IMR-90 (cell line): ENCODE results near the gene SYNGR3. TPM values are rescaled to one million over a fixed set of nuclear protein-coding genes. Genes with fewer than 3 reads are reported as not detected.

Experiments used
- ATAC-seq: fragments of 200-7000 bp; cut with Tn5 transposase; 2 replicates; pipeline ENCODE4 v1.9.1; 2020; ENCODE audit warnings: low read depth, mild to moderate bottlenecking, moderate library complexity
- BruUV-seq: library from RNA; stranded (reverse); fragments of 400-500 nt; replicated peaks from 2 replicates; lab custom pipeline; 2021; lab: Mats Ljungman, UMichigan
- CTCF ChIA-PET: fragments of 300-600 bp; formaldehyde crosslinking; extraction: SDS; loops from one replicate; lab custom pipeline; 2021; ENCODE audit warnings: antibody characterized with exemption; lab: Yijun Ruan, JAX
- POLR2A ChIA-PET: fragments of 300-600 bp; sonication (Branson Sonifier 250); formaldehyde crosslinking; loops from one replicate; lab custom pipeline; 2022; ENCODE audit warnings: antibody characterized with exemption; ENCODE audit not compliant: unreplicated experiment; lab: Charles Lee
- DNase-seq: peaks from one replicate; pipeline ENCODE4 v3.0.0; 2013
- H2AFZ ChIP-seq: replicated peaks from 2 replicates; pipeline ENCODE3; 2013; ENCODE audit warnings: low read length, mild to moderate bottlenecking; ENCODE audit not compliant: poor library complexity
- H2AK5ac ChIP-seq: 2 replicates; pipeline ENCODE4 v1.6.1; 2013; ENCODE audit warnings: low read depth, low read length, inconsistent platforms
- H2AK9ac ChIP-seq: replicated peaks from 2 replicates; pipeline ENCODE3; 2013; ENCODE audit warnings: mild to moderate bottlenecking, low read depth, low read length, moderate library complexity; ENCODE audit not compliant: poor library complexity
- H2BK120ac ChIP-seq: 2 replicates; pipeline ENCODE4 v1.6.1; 2013; ENCODE audit warnings: low read depth, low read length, inconsistent platforms
- H2BK15ac ChIP-seq: 3 replicates; pipeline ENCODE4 v1.6.1; 2013; ENCODE audit warnings: low read depth, low read length, inconsistent platforms
- H2BK20ac ChIP-seq: 2 replicates; pipeline ENCODE4 v1.6.1; 2013; ENCODE audit warnings: low read depth, mild to moderate bottlenecking, inconsistent platforms, low read length, moderate library complexity
- H2BK5ac ChIP-seq: 2 replicates; pipeline ENCODE4 v1.6.1; 2013; ENCODE audit warnings: mild to moderate bottlenecking, low read depth, low read length, inconsistent platforms; ENCODE audit not compliant: poor library complexity, severe bottlenecking
- H3K14ac ChIP-seq: replicated peaks from 2 replicates; pipeline ENCODE4 v1.6.1; 2013; ENCODE audit warnings: low read depth, low read length, inconsistent platforms
- H3K18ac ChIP-seq: 2 replicates; pipeline ENCODE4 v1.6.1; 2013; ENCODE audit warnings: low read depth, low read length, control low read depth
- H3K23ac ChIP-seq: 2 replicates; pipeline ENCODE4 v1.6.1; 2013; ENCODE audit warnings: low read depth, low read length, inconsistent platforms
- H3K27ac ChIP-seq: 2 replicates; pipeline ENCODE4 v1.5.1; 2013; ENCODE audit warnings: mild to moderate bottlenecking, control low read depth, low read length; ENCODE audit not compliant: insufficient read depth
- H3K27me3 ChIP-seq: 2 replicates; pipeline ENCODE4 v1.6.1; 2013; ENCODE audit warnings: low read length; ENCODE audit not compliant: control insufficient read depth, insufficient read depth
- H3K36me3 ChIP-seq: 2 replicates; pipeline ENCODE4 v1.6.1; 2013; ENCODE audit warnings: low read length, mixed read lengths; ENCODE audit not compliant: control insufficient read depth, insufficient read depth
- H3K4ac ChIP-seq: 2 replicates; pipeline ENCODE4 v1.6.1; 2013; ENCODE audit warnings: low read depth, low read length, inconsistent platforms
- H3K4me1 ChIP-seq: 2 replicates; pipeline ENCODE4 v1.6.1; 2013; ENCODE audit warnings: low read length, mixed read lengths; ENCODE audit not compliant: control insufficient read depth, insufficient read depth
- H3K4me2 ChIP-seq: 2 replicates; pipeline ENCODE4 v1.6.1; 2013; ENCODE audit warnings: low read depth, mild to moderate bottlenecking, control low read depth, low read length, moderate library complexity
- H3K4me3 ChIP-seq: 2 replicates; pipeline ENCODE4 v1.5.1; 2013; ENCODE audit warnings: low read depth, mild to moderate bottlenecking, control low read depth, low read length, moderate library complexity; ENCODE audit not compliant: insufficient read depth
- H3K56ac ChIP-seq: 2 replicates; pipeline ENCODE4 v1.6.1; 2013; ENCODE audit warnings: low read length, inconsistent platforms; ENCODE audit not compliant: insufficient read depth; ENCODE audit errors: extremely low read depth
- H3K79me1 ChIP-seq, 2 experiments: 2 replicates each; pipeline ENCODE4 v1.6.1; 2013; ENCODE audit warnings: low read length in 2 of 2, inconsistent platforms in 1 of 2, low read depth in 1 of 2
- H3K9ac ChIP-seq: 2 replicates; pipeline ENCODE4 v1.6.1; 2013; ENCODE audit warnings: low read depth, low read length, control low read depth
- H3K9me1 ChIP-seq: 2 replicates; pipeline ENCODE4 v1.6.1; 2013; ENCODE audit warnings: low read length, inconsistent platforms; ENCODE audit not compliant: insufficient read depth
- H3K9me3 ChIP-seq: 2 replicates; pipeline ENCODE4 v1.6.1; 2013; ENCODE audit warnings: low read length; ENCODE audit not compliant: control insufficient read depth, insufficient read depth
- H4K20me1 ChIP-seq: 2 replicates; pipeline ENCODE4 v1.6.1; 2013; ENCODE audit warnings: low read length, inconsistent platforms; ENCODE audit not compliant: insufficient read depth
- H4K5ac ChIP-seq: 2 replicates; pipeline ENCODE4 v1.6.1; 2013; ENCODE audit warnings: mild to moderate bottlenecking, low read depth, low read length, control low read depth
- H4K8ac ChIP-seq, 2 experiments: 2 replicates each; pipeline ENCODE4 v1.6.1; 2013; ENCODE audit warnings: low read depth in 2 of 2, low read length in 2 of 2, control low read depth in 1 of 2, inconsistent platforms in 1 of 2
- H4K91ac ChIP-seq: 2 replicates; pipeline ENCODE4 v1.6.1; 2013; ENCODE audit warnings: low read depth, low read length, inconsistent platforms; ENCODE audit not compliant: insufficient read depth
- BHLHE40 ChIP-seq: fragments of 150-350 bp; IDR thresholded peaks from 2 replicates; pipeline ENCODE4 v1.6.1; 2016; ENCODE audit warnings: mild to moderate bottlenecking, low read depth, low read length
- CEBPB ChIP-seq: IDR thresholded peaks from 2 replicates; pipeline ENCODE4 v1.6.1; 2012; ENCODE audit warnings: low read depth, low read length, improper control_type of control experiment
- CHD1 ChIP-seq: IDR thresholded peaks from 2 replicates; pipeline ENCODE4 v1.6.1; 2012; ENCODE audit warnings: low read depth, low read length, improper control_type of control experiment
- ELK1 ChIP-seq: fragments of 150-350 bp; IDR thresholded peaks from 2 replicates; pipeline ENCODE4 v1.6.1; 2016; ENCODE audit warnings: low read depth, mild to moderate bottlenecking, low read length, moderate library complexity, borderline replicate concordance
- FOS ChIP-seq: fragments of 150-350 bp; IDR thresholded peaks from 2 replicates; pipeline ENCODE4 v1.6.1; 2016; ENCODE audit warnings: low read depth, low read length
- MAFK ChIP-seq: IDR thresholded peaks from 2 replicates; pipeline ENCODE4 v1.6.1; 2012; ENCODE audit warnings: low read depth, low read length, improper control_type of control experiment
- MAZ ChIP-seq: IDR thresholded peaks from 2 replicates; pipeline ENCODE4 v1.6.1; 2012; ENCODE audit warnings: low read depth, mild to moderate bottlenecking, low read length, improper control_type of control experiment, moderate library complexity, borderline replicate concordance
- MXI1 ChIP-seq: IDR thresholded peaks from 2 replicates; pipeline ENCODE4 v1.6.1; 2012; ENCODE audit warnings: low read depth, mild to moderate bottlenecking, low read length, moderate library complexity, borderline replicate concordance
- NFE2L2 ChIP-seq: fragments of 150-350 bp; IDR thresholded peaks from 2 replicates; pipeline ENCODE4 v1.6.1; 2016; ENCODE audit warnings: low read depth, mild to moderate bottlenecking, low read length
- POLR2A ChIP-seq: IDR thresholded peaks from 2 replicates; pipeline ENCODE4 v1.6.1; 2012; ENCODE audit warnings: mild to moderate bottlenecking, low read depth, low read length
- RAD21 ChIP-seq: IDR thresholded peaks from 2 replicates; pipeline ENCODE4 v1.6.1; 2012; ENCODE audit warnings: low read length, improper control_type of control experiment
- RCOR1 ChIP-seq: IDR thresholded peaks from 2 replicates; pipeline ENCODE4 v1.6.1; 2012; ENCODE audit warnings: mild to moderate bottlenecking, low read length, improper control_type of control experiment; ENCODE audit not compliant: insufficient replicate concordance
- RFX5 ChIP-seq: IDR thresholded peaks from 2 replicates; pipeline ENCODE4 v1.8.0; 2012; ENCODE audit warnings: low read depth, mild to moderate bottlenecking, low read length, moderate library complexity
- SMC3 ChIP-seq: fragments of 150-350 bp; IDR thresholded peaks from 2 replicates; pipeline ENCODE4 v1.6.1; 2016; ENCODE audit warnings: low read depth, mild to moderate bottlenecking, antibody characterized with exemption, low read length, moderate library complexity
- USF2 ChIP-seq: fragments of 150-350 bp; IDR thresholded peaks from 2 replicates; pipeline ENCODE4 v1.6.1; 2017; ENCODE audit warnings: mild to moderate bottlenecking, antibody characterized with exemption, low read length, low read depth
- WGBS, 2 experiments: methylation state at CpG; one replicate each; pipeline versions ENCODE4 v1.1.5 to v1.1.7; 2013; ENCODE audit warnings: missing lambda C conversion rate in 2 of 2; ENCODE audit not compliant: insufficient read length in 1 of 2; ENCODE audit errors: extremely low coverage in 2 of 2; 5-methylcytosine and 5-hydroxymethylcytosine counted together
- dilution Hi-C: fragments of 300-500 bp; cut with HindIII; formaldehyde crosslinking; loops from one replicate; pipeline ENCODE4 v1.14.3; 2018; ENCODE audit warnings: low sequenced_read_pairs; ENCODE audit not compliant: unreplicated experiment
- in situ Hi-C: fragments of 300-500 bp; cut with MboI; formaldehyde crosslinking; loops from 3 replicates; pipeline ENCODE4 v1.14.3; 2019; ENCODE audit warnings: low sequenced_read_pairs, inconsistent platforms, mixed read lengths
- intact Hi-C: fragments of 100-400 bp; cut with micrococcal nuclease; formaldehyde crosslinking; loops from 2 replicates; pipeline ENCODE4 v1.10.0; 2022
- polyA plus RNA-seq, 3 experiments: library from polyadenylated mRNA; depleted of rRNA; stranded (reverse); fragments of >200 nt; gene quantifications; 2 replicates each; pipeline ENCODE4 v1.2.3, GENCODE V29; 2012; ENCODE audit warnings: low replicate concordance in 1 of 3
- total RNA-seq: library from RNA; depleted of rRNA; stranded (reverse); fragments of >200 nt; gene quantifications from 2 replicates; pipeline ENCODE4 v1.2.3, GENCODE V29; 2012
- TF ChIP-seq, protein P1 (sequence below): conservative IDR thresholded peaks from 2 replicates; pipeline ENCODE4 v1.5.1; 2012; ENCODE audit warnings: mild to moderate bottlenecking, low read depth, low read length, improper control_type of control experiment

SYNGR3 gene
- total and polyA plus RNA-seq, 2 of the 4 experiments (the other 2 are of a cell fraction): 1.8 to 5.8 TPM

- POLR2A ChIA-PET: no interaction called here
- H3K36me3 ChIP-seq: peaks cover 27% of the 10 kb centered on the region
These were observed 28.1 kb upstream of the SYNGR3 start for GRCh38 chr16:1961651-1962067.

More at GRCh38 chr16:1961651-1962067, 28.1 kb upstream of the SYNGR3 start:
- Histone ChIP-seq H4K8ac (no peak overlapping the region), H2AK5ac (no peak overlapping the region), H4K5ac (no peak overlapping the region), H2AK9ac (no peak overlapping the region), H3K23ac (no peak overlapping the region), H2BK5ac (no peak overlapping the region), H3K27ac (no peak overlapping the region), H3K14ac (no peak overlapping the region), H3K9me3 (no peaks in the 10 kb centered on the region), H2BK15ac (no peak overlapping the region), H3K4ac (no peak overlapping the region), H3K4me3 (no peak overlapping the region), H4K91ac (no peak overlapping the region), H3K79me1 (peaks cover 3 to 48% of the 10 kb centered on the region in 2 experiments), H3K27me3 (no peaks in the 10 kb centered on the region), H3K9ac (no peak overlapping the region), H2BK120ac (no peak overlapping the region), H2BK20ac (no peak overlapping the region), H3K9me1 (0 out of 2 replicates have a peak, but pooled peaks cover 8% of the 10 kb centered on the region), H4K20me1 (peaks cover 43% of the 10 kb centered on the region), H2AFZ (no peak overlapping the region), H3K56ac (no peak overlapping the region), H3K18ac (no peak overlapping the region), H3K4me2 (no peak overlapping the region), H3K4me1 (peaks cover 12% of the 10 kb centered on the region)
- dilution Hi-C loops (no loop called here), in situ Hi-C loops (no loop called here), intact Hi-C loops (no loop called here)
- no CpG with 5 or more reads among the region's 6 CpGs for WGBS, 2 experiments
- BruUV-seq: no TSS peak
- CTCF ChIA-PET: no interaction called here
- no peak for TF ChIP-seq MAZ
- TF ChIP-seq USF2: no peak
- TF ChIP-seq, protein P1, sequence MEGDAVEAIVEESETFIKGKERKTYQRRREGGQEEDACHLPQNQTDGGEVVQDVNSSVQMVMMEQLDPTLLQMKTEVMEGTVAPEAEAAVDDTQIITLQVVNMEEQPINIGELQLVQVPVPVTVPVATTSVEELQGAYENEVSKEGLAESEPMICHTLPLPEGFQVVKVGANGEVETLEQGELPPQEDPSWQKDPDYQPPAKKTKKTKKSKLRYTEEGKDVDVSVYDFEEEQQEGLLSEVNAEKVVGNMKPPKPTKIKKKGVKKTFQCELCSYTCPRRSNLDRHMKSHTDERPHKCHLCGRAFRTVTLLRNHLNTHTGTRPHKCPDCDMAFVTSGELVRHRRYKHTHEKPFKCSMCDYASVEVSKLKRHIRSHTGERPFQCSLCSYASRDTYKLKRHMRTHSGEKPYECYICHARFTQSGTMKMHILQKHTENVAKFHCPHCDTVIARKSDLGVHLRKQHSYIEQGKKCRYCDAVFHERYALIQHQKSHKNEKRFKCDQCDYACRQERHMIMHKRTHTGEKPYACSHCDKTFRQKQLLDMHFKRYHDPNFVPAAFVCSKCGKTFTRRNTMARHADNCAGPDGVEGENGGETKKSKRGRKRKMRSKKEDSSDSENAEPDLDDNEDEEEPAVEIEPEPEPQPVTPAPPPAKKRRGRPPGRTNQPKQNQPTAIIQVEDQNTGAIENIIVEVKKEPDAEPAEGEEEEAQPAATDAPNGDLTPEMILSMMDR: no peak
- no peak for TF ChIP-seq BHLHE40
- TF ChIP-seq MXI1: no peak
- no peak for TF ChIP-seq CEBPB
- no peak for TF ChIP-seq NFE2L2
- no peak for TF ChIP-seq FOS
- TF ChIP-seq CHD1: no peak
- TF ChIP-seq POLR2A: no peak
- no peak for TF ChIP-seq RFX5
- no peak for TF ChIP-seq ELK1
- no peak for TF ChIP-seq RCOR1
- no peak for TF ChIP-seq MAFK
- no peak for TF ChIP-seq SMC3
- no peak for TF ChIP-seq RAD21
- no peak for DNase-seq
- no peak for ATAC-seq
